Hair follicle dermal papilla cell (primary cell): ENCODE results near the gene NOX5. TPM values are rescaled to one million over a fixed set of nuclear protein-coding genes. Genes with fewer than 3 reads are reported as not detected.

ENCODE experiments used
- total RNA-seq: library from RNA; depleted of rRNA; stranded (reverse); fragments of >200 nt; gene quantifications from 2 replicates; pipeline ENCODE4 v1.2.3, GENCODE V29; 2012

NOX5 gene, protein sequence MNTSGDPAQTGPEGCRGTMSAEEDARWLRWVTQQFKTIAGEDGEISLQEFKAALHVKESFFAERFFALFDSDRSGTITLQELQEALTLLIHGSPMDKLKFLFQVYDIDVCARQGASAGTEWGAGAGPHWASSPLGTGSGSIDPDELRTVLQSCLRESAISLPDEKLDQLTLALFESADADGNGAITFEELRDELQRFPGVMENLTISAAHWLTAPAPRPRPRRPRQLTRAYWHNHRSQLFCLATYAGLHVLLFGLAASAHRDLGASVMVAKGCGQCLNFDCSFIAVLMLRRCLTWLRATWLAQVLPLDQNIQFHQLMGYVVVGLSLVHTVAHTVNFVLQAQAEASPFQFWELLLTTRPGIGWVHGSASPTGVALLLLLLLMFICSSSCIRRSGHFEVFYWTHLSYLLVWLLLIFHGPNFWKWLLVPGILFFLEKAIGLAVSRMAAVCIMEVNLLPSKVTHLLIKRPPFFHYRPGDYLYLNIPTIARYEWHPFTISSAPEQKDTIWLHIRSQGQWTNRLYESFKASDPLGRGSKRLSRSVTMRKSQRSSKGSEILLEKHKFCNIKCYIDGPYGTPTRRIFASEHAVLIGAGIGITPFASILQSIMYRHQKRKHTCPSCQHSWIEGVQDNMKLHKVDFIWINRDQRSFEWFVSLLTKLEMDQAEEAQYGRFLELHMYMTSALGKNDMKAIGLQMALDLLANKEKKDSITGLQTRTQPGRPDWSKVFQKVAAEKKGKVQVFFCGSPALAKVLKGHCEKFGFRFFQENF
- total RNA-seq, result 0.49 and 0.65 TPM in 2 replicates

GRCh38 chr15:69014454-69014853, at the start of gene NOX5:
TSS of gene NOX5 (plus strand) at chr15:69014695. CDS start at chr15:69014736, 41 bp downstream.

Other genes starting within 250 kb of the NOX5 start
- 33.6 and 47.4 TPM in 2 replicates for gene ANP32A, start 193.8 kb upstream of the NOX5 start, total RNA-seq
- 2.6 and 5.0 TPM in 2 replicates for gene SPESP1, start 84.2 kb upstream of the NOX5 start, total RNA-seq
- gene GLCE, start 145.9 kb downstream of the NOX5 start, total RNA-seq, result 12.0 and 13.6 TPM in 2 replicates